ENCODE data around the gene FKBP1A.

The FKBP1A gene

GRCh38 chr20:1397710-1398109 is 4.9 kb upstream of the FKBP1A start:
- no peak for DNase-seq (ENCODE audit: extremely low read depth, low read depth)
- no peak; the same call in 1 of the 2 replicates for TF ChIP-seq CTCF (IDR thresholded peaks at IDR 0.05; ENCODE audit: low read depth, low read length)

GRCh38 chr20:1396702-1397101 is 3.8 kb upstream of the FKBP1A start:
- no peak for DNase-seq (ENCODE audit: extremely low read depth, low read depth)
- TF ChIP-seq CTCF (IDR thresholded peaks at IDR 0.05; ENCODE audit: low read depth, low read length): no peak

GRCh38 chr20:1396264-1396663 is 3.4 kb upstream of the FKBP1A start:
- no peak for TF ChIP-seq CTCF (IDR thresholded peaks at IDR 0.05; ENCODE audit: low read depth, low read length)
- DNase-seq (ENCODE audit: extremely low read depth, low read depth): no peak

GRCh38 chr20:1394686-1395085 is 1.8 kb upstream of the FKBP1A start:
- TF ChIP-seq CTCF (IDR thresholded peaks at IDR 0.05; ENCODE audit: low read depth, low read length): no peak
- DNase-seq (ENCODE audit: extremely low read depth, low read depth): no peak

- no peak for TF ChIP-seq CTCF (IDR thresholded peaks at IDR 0.05; ENCODE audit: low read depth, low read length)
- DNase-seq (ENCODE audit: extremely low read depth, low read depth): no peak
These were observed 641 bp upstream of the FKBP1A start for GRCh38 chr20:1393507-1393882.

GRCh38 chr20:1392443-1392692 is 486 bp downstream of the FKBP1A start:
- DNase-seq (ENCODE audit: extremely low read depth, low read depth): no peak

GRCh38 chr20:1391640-1392442 is 1.0 kb downstream of the FKBP1A start:
- DNase-seq (ENCODE audit: extremely low read depth, low read depth): no peak
- TF ChIP-seq CTCF (IDR thresholded peaks at IDR 0.05; ENCODE audit: low read depth, low read length): no peak

More at GRCh38 chr20:1392443-1392692, 486 bp downstream of the FKBP1A start:
- TF ChIP-seq CTCF (IDR thresholded peaks at IDR 0.05; ENCODE audit: low read depth, low read length): no peak

Data from AG09319 (cell line).